Stimulated activated CD8-positive, alpha-beta memory T cell treated with anti-CD3 and anti-CD28 coated beads, Interleukin-7, amount 100 ng/mL, for 4 hours (primary cell): ENCODE results near the gene SCAMP1.
"Not testable (repeated sequence)": the region's sequence is repeated elsewhere in the genome, so short reads cannot be mapped to it uniquely, and the experiment has no call there.

Experiments
- DNase-seq, 2 donors: peaks; one replicate each; pipeline ENCODE4 v3.0.0-alpha.2; 2020; ENCODE audit warnings: low read depth in 2 of 2

Gene SCAMP1, protein sequence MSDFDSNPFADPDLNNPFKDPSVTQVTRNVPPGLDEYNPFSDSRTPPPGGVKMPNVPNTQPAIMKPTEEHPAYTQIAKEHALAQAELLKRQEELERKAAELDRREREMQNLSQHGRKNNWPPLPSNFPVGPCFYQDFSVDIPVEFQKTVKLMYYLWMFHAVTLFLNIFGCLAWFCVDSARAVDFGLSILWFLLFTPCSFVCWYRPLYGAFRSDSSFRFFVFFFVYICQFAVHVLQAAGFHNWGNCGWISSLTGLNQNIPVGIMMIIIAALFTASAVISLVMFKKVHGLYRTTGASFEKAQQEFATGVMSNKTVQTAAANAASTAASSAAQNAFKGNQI

DNA sequence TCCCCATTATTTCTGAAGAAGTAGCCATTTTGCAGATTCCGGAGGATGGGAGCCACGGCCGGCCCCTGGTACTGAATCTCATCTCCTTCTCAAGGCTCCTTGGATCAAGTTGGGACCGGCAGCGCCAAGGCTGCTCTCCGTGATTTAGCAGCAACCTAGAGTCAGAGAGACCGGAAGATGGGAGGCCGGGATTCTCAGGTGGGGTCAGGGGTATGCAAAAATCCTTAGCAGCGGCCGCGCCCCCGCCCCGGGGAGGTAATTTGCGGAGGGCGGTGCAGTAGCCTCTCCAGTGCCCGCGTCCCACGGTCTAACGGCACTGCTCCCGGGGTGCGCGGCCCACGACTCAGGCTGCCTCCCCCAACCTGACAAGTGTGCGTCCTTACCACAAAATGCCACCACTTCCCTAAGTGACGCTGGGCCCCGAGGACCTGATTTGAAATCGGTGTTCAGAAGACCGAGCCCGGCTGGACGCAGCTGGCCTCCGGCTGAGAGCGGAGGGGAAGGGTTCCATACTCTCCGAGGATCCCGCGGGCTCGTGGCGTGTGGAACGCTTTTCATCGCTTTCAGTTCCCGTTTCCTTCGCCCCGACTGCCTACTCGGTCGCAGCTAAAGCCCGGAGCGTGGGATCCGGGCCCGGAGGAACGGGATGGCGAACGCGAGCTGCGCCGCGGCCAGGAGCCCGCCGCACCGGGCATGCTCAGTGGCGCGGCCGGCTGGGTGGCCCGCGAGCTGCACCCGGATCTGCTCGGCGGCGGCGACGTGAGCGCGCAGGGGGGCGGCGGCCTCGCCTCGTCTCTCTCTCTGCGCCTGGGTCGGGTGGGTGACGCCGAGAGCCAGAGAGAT is at the start of gene SCAMP1:
Gene SCAMP1 (plus strand): TSS at position 787 of the 843 bp plus-strand sequence. CDS start 55 bp downstream, at position 842.
- DNase-seq, result peak; percentile 77 to 86

DNA sequence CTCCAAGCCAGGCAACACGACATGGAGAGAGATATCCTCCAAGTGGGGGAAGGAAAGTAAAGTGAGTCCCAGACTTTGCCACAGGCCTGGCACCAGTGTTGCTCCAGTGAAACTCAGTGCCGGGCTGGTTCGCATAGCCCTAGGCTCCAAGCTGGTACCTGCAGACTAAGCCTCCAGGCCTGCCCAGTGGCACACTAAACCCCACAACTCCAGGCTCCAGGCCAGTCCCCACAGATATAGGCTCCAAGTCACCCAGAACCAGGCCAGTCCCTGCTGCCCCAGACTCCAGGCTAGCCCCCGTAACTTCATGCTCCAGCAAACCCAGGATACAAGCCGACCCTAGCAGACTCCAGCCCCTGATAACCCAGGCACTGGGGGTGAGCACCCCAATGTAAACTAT is 42.9 kb upstream of the SCAMP1 start:
- no peak for DNase-seq

DNA sequence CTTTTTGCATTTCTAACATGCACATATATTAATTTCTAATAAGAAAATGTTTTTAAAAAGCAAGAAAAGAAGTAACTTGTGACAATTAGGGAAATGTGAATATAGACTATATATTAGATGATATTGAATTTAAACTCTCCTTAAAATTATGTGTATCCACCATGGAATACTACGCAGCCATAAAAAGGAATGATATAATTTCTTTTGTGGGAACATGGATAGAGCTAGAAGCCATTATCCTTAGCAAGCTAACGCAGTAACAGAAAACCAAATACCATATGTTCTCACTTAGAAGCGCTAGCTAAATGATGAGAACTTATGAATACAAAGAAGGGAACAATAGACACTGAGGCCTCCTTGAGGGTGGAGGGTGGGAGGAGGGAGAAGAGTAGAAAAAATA is 42.1 kb upstream of the SCAMP1 start:
- no peak for DNase-seq

DNA sequence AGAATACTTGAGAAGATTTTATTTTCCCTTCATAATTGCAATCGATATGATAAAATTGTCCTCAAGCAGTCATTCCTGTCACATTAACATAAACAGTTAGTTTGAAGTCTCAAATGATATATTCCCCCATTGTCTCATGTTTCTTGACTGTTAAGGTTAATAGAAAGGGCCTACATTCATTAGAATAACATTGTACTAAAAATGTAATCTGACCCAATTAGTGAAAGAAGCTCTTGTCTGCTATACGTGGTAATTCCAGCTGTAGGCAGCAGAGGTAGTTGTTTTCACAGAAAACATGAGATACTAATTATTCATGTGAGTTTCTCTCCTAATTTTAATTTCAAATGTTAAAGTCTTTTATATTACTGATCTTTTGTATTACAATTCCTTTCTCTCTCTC is 40.0 kb upstream of the SCAMP1 start:
- no peak for DNase-seq

DNA sequence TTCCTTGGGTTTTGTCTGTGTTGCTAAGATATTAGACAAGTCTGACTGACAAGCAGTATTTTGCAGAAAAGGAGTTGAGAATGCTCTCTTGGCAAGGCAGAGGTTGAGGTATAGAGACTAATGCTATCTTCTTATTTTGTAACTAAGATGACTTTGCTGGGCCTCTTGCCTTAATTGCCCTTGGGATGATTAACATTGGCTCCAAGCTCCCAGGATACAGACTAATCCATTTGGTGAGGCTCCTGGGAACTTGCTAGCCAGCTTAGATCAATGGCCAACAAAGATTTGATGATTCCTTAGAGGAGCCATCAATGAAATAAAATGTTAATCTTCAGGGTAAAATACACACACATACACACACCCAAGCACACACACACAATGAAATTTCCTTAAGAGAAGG is 37.2 kb upstream of the SCAMP1 start:
- DNase-seq, result no peak

DNA sequence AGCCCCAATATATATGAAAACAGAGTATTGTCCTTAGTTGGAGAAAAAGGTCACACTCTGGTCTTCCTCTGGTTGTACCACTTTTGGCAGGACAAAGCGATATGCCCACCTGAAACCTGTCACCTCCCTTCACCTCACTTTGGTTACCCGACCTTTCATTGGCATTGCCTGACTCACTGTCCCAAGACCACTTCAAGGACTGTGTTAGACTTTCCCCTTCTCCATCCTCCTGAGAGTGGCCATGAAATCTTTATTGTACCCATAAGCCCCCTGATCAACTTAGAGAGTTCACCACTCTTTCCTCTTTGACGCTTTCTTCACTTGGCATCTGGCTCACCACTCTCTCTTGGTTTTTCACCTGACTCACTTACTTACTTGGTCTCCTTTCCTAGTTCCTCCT is 33.5 kb upstream of the SCAMP1 start:
- no peak for DNase-seq

DNA sequence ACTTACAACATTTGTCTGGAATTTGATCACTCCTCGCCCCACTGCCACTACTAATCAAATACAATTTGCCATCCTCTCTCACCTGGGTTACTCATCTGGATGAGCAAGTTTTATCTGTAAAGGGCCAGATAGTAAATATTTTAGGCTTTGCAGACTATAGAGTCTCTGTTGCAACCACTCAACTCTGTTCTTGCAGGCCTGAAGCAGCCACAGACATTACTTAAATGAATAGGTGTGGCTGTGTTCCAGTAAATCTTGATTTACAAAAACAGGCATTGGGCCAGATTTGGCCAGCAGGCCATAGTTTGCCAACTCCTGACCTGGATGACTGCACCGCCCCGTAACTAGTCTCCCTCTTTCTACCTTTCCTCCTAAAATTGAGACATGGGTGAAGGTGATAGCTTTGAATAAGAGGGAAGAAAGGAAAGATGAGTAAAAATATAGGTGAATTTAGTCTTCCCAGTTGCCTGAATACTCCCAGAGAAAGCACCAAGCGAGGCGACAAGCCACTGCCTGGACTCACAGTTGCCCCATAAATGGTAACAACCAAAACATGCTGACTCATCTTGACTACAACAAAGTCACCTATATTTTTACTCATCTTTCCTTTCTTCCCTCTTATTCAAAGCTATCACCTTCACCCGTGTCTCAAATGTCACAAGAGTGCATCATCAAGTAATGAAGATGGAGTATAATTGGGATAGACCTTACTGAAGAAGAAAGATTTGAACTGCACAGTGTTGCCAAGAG is 32.5 kb upstream of the SCAMP1 start:
- DNase-seq, result no peak

DNA sequence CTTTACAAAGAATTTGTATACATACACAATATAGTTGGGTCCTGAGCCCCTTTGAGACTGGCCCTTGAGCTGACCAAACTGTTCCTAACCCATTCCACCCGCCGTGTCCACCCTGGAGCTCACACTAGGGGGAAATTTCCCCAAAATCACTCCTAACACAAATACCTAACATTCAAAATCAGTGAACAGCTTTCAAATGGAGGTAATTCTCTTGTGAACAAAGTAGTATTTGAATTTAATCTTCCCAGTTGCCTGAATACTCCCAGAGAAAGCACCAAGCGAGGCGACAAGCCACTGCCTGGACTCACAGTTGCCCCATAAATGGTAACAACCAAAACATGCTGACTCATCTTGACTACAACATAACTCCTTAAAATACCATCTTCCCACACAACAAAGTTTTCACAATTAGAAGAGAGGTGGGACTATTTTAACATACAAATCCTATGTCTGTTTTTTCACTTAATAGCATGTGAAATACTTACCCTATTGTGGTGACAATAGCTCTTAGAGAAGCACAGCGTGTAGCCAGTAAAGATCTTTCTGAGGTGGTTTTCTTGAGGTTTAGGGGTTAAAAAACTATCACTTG is 31.7 kb upstream of the SCAMP1 start:
- no peak for DNase-seq

DNA sequence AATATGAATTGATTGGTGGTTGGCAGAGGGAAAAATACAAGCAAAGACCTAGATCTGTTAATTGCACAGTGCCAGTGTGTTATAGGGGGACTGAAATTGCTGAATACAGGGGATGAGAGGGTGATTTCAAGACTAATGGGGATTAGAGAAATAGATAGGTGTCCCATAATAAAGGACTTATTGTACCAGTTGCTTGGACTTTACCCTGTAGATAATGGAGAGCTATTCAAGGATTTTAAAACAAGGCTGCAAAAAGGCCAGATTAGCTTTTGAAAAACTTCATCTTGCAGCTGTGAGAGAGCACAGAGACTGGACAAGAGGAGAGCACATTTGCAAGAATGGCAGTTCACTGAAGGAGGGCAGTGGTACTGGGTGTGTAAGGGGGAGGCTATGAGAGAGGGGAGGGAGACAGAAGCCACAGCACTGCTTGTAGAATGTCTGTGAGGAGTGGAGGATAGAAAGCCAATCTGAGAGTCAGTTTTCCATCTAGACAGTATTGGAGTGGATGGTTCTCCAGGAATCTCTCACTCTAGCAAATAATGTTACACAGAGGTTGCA is 28.8 kb upstream of the SCAMP1 start:
- DNase-seq, result no peak

DNA sequence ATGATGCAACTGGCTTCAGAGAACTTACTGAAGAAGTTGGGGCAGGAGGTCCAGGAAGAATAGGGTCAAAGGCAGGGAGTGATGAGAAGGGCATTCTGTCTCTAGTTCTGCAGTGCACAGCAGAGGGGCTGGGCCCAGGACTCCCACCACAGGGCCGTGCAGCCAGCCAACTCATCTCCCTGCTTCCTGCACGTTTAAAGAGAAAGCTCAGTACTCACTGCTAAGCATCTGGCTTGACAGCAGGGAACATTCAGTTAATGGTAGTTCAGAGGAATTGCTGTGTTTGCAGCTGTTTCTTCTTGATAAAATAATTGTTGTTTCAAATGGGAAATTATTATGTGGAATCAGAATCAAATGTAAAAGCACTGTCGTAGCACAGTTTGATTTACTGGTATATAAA is 25.6 kb upstream of the SCAMP1 start:
- no peak for DNase-seq

DNA sequence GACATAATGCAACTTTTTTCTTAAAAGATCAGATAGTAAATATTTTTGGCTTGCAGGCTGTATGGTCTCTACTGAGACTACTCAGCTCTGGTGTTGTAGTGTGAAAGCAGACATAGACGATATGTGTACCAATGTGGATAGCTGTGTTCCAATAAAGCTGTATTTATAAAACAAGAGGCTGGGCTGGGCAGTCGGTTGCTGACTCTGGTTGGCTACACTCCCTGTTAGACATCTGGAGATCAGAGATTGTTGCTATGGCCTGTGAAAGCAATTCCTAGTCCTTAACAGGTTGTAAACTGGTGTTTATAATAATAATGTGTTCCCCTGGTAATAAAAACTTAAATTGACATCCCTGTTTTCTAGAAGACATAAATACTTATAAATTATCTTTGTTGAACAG is 24.4 kb upstream of the SCAMP1 start:
- DNase-seq, result no peak

DNA sequence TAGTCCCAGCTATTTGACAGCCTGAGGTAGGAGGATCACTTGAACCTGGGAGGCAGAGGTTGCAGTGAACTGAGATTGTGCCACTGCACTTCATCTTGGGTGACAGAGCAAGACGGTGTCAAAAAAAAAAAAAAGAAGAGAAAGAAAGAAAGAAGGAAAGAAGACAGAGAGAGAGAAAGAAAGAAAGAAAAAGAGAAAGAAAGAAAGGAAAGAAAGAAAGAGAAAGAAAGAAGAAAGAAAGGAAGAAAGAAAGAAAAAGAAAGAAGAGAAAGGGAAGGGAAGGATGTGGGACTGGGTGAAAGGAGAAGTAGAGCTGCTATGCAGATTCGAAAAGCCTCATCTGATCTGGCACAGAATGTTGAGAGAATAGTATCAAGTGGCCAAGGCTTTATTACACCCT is 23.7 kb upstream of the SCAMP1 start:
- DNase-seq, result no peak

DNA sequence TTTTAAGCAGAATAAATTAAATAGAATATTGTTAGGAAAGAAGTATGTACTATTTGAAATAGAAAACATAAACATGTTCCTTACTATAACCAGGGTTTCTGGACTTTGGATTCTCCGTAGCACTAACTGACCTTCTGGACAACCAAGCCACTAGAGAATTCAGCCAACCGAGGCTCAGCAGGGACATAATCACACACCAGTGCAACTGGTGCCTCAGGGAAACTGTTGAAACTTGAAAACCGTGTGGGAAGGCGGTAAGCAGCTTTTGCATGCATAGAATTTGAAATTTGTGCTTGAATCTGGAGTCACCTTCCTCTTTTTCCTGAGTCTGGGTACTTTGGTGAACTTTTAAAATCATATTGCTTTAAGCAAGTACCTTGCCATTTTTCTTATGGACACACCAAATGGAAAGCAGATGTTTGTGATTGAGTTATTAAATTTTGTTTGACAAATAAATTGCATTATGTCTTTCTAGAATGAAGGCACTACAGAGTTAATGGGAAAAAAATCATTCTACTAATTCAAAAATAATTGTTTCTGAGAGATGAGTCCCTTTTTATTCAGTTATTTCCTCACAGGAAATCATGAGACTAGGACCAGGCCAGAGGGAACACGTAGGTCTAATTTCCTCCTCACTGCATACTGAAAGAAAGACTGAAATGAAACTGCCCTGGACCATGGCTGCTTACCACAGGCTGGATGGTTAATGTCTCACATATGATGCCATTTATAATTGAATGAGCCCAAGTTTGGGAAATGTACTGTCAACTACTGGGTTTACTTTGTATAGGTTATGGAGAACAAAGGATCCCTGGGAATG is 20.6 kb upstream of the SCAMP1 start:
- no peak for DNase-seq

DNA sequence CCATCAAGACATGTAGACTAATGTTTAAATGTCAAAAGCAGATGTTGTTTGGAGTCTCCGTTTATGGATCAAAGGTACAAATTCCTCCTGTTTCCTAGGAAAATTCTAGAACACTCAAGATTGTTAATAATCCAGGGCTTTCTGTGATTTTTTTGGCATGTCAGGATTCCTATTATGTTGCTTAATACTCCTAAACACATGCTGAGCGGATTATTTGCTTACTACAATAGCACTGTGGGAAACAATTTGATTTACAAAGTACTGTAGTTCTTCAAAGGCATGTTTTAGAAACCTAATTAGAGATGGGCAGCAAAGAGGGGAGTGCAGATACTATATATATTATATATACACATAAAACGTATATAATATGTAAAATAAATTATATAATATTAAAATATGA is 19.0 kb upstream of the SCAMP1 start:
- DNase-seq, result no peak

DNA sequence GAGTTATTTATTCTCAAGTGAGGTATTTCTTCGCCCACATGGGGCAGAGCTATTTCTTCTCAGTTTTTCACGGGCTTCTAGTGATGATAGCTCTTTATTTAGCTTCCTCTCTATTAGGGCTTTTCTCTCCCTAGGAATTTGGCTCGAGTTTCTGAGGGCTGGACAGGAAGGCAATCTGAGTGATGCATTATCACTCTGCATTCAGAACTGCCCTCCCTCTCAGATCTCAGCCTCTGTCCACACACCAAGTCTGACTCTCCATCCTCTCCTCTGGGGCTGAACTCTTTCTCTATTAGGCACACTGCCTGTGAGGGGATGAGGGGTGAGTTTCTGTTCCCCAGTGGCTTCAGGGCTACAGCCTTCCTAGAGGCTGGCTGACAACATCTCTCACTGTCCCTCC is 14.9 kb upstream of the SCAMP1 start:
- no peak for DNase-seq

DNA sequence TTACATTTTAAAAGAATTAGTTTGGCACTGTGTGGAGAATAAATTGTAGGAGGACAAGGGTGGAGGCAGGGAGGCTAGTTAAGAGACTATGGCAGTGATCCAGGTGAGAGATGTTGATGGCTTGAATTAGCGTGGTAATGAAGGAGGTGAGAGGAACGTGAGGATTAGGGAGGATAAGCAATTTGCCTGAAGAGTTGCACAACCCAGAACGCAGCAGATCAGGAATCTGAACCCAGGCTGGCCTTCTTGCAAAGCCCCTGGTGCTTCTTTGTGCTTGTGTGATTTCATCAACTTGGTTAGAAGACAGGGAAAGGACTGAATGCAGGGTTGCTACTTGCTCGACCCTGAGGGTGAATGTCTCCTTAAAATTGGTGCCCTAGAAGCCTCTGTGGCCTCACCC is 6.9 kb upstream of the SCAMP1 start:
- DNase-seq, result no peak

DNA sequence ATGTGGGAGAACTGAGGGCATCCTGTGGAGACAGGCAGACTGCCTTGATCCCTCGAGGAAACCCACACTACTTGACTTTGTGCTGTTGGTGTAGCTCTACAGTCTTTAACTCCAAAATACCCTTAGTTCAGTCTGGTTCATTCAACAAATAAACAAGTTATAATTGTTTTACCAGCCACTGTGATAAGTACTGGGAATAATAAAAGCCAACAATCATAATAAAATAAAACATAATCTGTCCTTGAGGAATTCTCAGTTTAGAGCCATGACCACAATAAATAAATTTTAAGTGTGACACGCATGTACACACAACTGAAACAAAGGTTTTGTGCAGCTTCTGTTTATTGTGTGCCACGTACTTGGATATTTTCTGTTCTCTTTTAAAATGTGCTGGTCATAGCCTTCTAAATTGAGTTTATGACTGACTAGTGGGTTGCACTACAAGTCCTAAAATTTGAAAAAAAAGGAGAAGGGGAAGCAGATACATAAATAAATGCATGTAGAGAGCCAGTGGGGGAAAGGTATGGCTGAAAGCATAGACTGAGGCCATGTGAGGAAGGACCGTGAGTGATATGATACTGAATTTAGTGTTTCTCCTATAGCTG is 6.2 kb upstream of the SCAMP1 start:
- no peak for DNase-seq

DNA sequence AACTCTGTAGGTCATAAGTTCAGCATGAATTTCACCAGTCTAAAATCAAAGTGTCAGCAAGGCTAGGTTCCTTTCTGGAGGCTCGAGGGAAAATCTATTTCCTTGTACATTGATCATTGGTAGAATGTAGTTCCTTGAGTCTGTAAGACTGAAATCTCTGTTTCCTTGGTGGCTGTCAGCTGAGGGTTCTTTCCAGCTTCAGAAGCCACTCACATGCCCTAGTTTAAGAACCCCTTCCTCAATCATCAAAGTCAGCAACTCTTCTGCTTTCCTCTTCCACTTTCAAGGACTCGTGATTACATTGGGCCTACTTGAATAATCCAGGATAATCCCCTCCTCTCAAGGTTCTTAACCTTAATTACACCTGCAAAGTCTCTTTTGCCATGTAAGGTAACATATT is 4.9 kb upstream of the SCAMP1 start:
- DNase-seq, result no peak

DNA sequence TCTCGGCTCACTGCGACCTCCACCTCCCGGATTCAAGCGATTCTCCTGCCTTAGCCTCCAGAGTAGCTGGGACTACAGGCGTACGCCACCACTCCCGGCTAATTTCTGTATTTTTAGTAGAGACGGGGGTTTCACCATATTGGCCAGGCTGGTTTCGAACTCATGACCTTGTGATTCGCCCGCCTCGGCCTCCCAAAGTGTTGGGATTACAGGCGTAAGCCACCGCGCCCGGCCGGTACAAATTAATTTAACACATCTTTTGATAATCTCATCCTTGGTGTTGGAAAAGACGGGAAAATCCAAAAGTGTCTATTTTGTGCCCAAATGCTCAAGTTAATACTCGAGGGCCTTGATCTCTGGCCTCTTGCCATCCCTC is 974 bp upstream of the SCAMP1 start:
- DNase-seq, result not testable (repeated sequence)

DNA sequence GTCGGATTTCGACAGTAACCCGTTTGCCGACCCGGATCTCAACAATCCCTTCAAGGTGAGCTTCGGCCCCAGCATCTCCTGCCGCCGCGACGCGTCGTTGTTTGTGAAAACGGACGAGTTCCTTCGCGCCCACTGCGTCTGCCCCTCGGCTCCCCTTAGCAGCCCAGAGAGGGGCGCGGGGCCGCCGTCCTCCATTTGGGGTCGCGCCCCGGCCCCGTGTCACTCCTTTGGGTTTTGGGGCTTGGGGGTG is 182 bp downstream of the SCAMP1 start:
- DNase-seq, result no peak
